ENCODE measurements around the gene PSME2.

DNA sequence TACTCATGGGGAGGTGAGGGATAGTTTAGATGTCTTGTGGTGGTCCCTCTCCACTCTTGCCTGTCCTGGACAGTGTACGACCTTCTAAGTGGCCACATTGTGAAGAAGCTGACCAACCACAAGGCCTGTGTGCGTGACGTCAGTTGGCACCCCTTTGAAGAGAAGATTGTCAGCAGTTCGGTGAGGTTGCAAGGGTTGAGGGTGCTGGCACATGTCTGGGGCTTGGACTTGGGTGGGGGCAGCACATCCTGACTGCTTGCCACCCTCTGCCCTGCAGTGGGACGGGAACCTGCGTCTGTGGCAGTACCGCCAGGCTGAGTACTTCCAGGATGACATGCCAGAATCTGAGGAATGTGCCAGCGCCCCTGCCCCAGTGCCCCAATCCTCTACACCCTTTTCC, 23.5 kb downstream of the PSME2 start:
- no peak for TF ChIP-seq SKI (IDR thresholded peaks at IDR 0.05; ENCODE audit: partially characterized antibody)
- TF ChIP-seq SP1 (IDR thresholded peaks at IDR 0.05): no peak
- TF ChIP-seq SP1 (CRISPR knock-in tag; IDR thresholded peaks at IDR 0.05): no peak
- TF ChIP-seq, protein P1, sequence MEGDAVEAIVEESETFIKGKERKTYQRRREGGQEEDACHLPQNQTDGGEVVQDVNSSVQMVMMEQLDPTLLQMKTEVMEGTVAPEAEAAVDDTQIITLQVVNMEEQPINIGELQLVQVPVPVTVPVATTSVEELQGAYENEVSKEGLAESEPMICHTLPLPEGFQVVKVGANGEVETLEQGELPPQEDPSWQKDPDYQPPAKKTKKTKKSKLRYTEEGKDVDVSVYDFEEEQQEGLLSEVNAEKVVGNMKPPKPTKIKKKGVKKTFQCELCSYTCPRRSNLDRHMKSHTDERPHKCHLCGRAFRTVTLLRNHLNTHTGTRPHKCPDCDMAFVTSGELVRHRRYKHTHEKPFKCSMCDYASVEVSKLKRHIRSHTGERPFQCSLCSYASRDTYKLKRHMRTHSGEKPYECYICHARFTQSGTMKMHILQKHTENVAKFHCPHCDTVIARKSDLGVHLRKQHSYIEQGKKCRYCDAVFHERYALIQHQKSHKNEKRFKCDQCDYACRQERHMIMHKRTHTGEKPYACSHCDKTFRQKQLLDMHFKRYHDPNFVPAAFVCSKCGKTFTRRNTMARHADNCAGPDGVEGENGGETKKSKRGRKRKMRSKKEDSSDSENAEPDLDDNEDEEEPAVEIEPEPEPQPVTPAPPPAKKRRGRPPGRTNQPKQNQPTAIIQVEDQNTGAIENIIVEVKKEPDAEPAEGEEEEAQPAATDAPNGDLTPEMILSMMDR (CRISPR knock-in tag; IDR thresholded peaks at IDR 0.05): no peak
- no peak for TF ChIP-seq SAP130 (CRISPR knock-in tag; IDR thresholded peaks at IDR 0.05; ENCODE audit: low read depth)
